ENCODE data around the gene PRTFDC1. TPM values are rescaled to one million over a fixed set of nuclear protein-coding genes. Genes with fewer than 3 reads are reported as not detected.

The PRTFDC1 gene
- total and polyA plus RNA-seq, 2 of the 8 experiments (the other 6 are each of a cell fraction or from before 2014, with no cell fraction given) = 5.9 to 6.6 TPM

DNA sequence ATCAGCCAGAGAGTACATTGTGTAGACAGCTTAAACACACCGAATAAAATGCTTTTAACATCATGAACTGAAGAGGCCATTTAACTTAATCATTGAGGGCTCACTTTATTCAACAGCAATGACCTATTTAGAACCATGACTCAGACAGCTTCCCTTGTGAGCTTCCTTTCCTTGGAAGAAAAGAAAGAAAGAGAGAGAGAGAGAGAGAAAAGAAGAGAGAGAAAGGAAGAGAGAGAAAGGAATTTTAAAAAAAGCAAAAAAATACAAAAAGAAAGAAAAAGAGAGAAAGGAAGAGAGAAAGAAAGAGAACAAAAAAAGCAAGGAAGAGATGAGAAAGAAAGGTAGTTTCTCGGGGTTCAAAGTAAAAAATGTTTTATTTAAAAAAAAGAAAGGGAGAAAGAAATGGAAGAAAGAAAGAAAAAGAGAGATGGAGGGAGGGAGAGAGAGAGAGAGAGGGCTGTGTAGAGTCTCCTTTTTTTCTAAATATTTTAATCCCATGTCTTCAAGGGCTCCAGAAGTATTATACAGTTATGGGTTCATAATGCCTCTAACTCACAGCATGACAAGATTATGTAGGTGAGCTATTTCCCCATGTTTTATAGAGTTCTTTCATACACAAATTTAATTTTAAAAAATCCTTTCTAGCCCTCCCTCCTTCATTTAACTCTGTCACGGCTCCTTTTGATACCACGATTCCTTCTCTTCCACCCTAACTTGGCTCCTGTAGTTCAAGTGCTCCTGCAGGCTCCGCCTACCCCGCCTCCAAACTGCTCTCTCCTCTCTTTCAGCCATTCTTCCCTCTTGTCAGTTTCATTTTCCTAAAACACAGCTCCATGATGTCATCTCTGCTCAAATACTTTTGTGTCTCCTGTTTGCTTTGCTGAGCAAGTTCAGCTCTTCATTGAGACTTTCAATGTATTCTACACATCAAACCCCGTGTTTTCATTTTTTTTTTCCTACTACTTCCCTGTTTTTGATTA, 85.5 kb downstream of the PRTFDC1 start (continued):
- TF ChIP-seq EZH2 (IDR thresholded peaks at IDR 0.05; ENCODE audit: low read depth, low read length, severe bottlenecking) = no peak
- no peak for TF ChIP-seq EP300 (IDR thresholded peaks at IDR 0.05; ENCODE audit: borderline replicate concordance in 1 of 2, low read depth in 2 of 2, low read length in 2 of 2)
- no peak for TF ChIP-seq HDAC6 (IDR thresholded peaks at IDR 0.05; ENCODE audit: low read depth, low read length)

Measured in H1 (cell line).